HEK293T (cell line): ENCODE data around the gene PTPRD.

ENCODE experiments used
- BHLHE40 ChIP-seq: fragments of 450-650 bp; IDR thresholded peaks from 2 replicates; pipeline ENCODE4 v1.6.1; 2016; ENCODE audit warnings: mild to moderate bottlenecking, moderate library complexity, borderline replicate concordance
- FOXM1 ChIP-seq: fragments of 450-650 bp; IDR thresholded peaks from 2 replicates; pipeline ENCODE4 v1.6.1; 2017; ENCODE audit warnings: mild to moderate bottlenecking, borderline replicate concordance
- ZNF384 ChIP-seq: fragments of 450-650 bp; IDR thresholded peaks from 2 replicates; pipeline ENCODE4 v1.6.1; 2016

GRCh38 chr9:8782237-8782636, 1830.6 kb downstream of the PTPRD start:
- TF ChIP-seq FOXM1 (no peak), ZNF384 (no peak), BHLHE40 (no peak)
